A549 (cell line): Measurements from ENCODE around the gene TNFRSF11A.

ENCODE experiments used
- CEBPB ChIP-seq, 2 experiments: fragments of >200 bp in 1 of 2; sonication (Bioruptor Twin) in 1 of 2; formaldehyde crosslinking in 1 of 2; IDR thresholded peaks; 2 replicates each; pipeline ENCODE4 v1.6.1; 2012 to 2016
- EHMT2 ChIP-seq: fragments of 200-600 bp; sonication (generic); IDR thresholded peaks from 2 replicates; pipeline ENCODE4 v1.6.1; 2016; ENCODE audit warnings: antibody characterized with exemption, low read depth, mild to moderate bottlenecking, moderate library complexity
- FOSL2 ChIP-seq, 2 experiments: fragments of 450-650 bp in 1 of 2; fragments of >200 bp in 1 of 2; sonication (Bioruptor Twin) in 1 of 2; formaldehyde crosslinking; IDR thresholded peaks; 2 replicates each; pipeline versions ENCODE4 v1.5.0 to v1.6.1; 2016 to 2020; ENCODE audit warnings: mild to moderate bottlenecking in 1 of 2, moderate library complexity in 1 of 2
- FOXS1 ChIP-seq: fragments of 250-450 bp; sonication (Bioruptor Pico); IDR thresholded peaks from 2 replicates; pipeline ENCODE4 v1.5.0; 2020; ENCODE audit warnings: mild to moderate bottlenecking, moderate library complexity
- JUNB ChIP-seq: fragments of >200 bp; sonication (Bioruptor Twin); formaldehyde crosslinking; IDR thresholded peaks from 2 replicates; pipeline ENCODE4 v1.6.1; 2016
- POLR2A ChIP-seq: IDR thresholded peaks from 2 replicates; pipeline ENCODE4 v1.6.1; 2012; ENCODE audit warnings: mild to moderate bottlenecking, low read length
- POLR2AphosphoS2 ChIP-seq: conservative IDR thresholded peaks from 2 replicates; pipeline ENCODE4 v1.6.1; 2012; ENCODE audit warnings: low read length, improper control_type of control experiment, inconsistent platforms
- RNF2 ChIP-seq: fragments of 200-600 bp; sonication (generic); IDR thresholded peaks from 2 replicates; pipeline ENCODE4 v1.6.1; 2016; ENCODE audit warnings: low read depth, mild to moderate bottlenecking, antibody characterized with exemption, moderate library complexity, borderline replicate concordance
- SMC3 ChIP-seq: fragments of >200 bp; sonication (Bioruptor Twin); formaldehyde crosslinking; IDR thresholded peaks from 3 replicates; pipeline ENCODE4 v1.6.1; 2018; ENCODE audit warnings: inconsistent platforms
- SREBF2 ChIP-seq: fragments of 450-650 bp; IDR thresholded peaks from 2 replicates; pipeline ENCODE4 v1.6.1; 2014; ENCODE audit warnings: mild to moderate bottlenecking, moderate library complexity
- TP53 ChIP-seq: fragments of 250-450 bp; sonication (Bioruptor Pico); IDR thresholded peaks from 2 replicates; pipeline ENCODE4 v1.5.0; 2021; ENCODE audit warnings: mild to moderate bottlenecking, moderate library complexity
- TF ChIP-seq, protein P1 (sequence below): fragments of >200 bp; sonication (Bioruptor Twin); formaldehyde crosslinking; IDR thresholded peaks from 3 replicates; pipeline ENCODE4 v1.5.1; 2016
- TF ChIP-seq, protein P2 (sequence below): fragments of 200-600 bp; sonication (generic); IDR thresholded peaks from 2 replicates; pipeline ENCODE4 v1.6.1; 2016; ENCODE audit warnings: antibody characterized with exemption, mild to moderate bottlenecking, moderate library complexity
- TF ChIP-seq, protein P3 (sequence below): fragments of 450-650 bp; IDR thresholded peaks from 2 replicates; pipeline ENCODE4 v1.6.1; 2014; ENCODE audit warnings: antibody characterized with exemption

GRCh38 chr18:62371436-62371835, 46.3 kb downstream of the TNFRSF11A start:
- TF ChIP-seq, protein P1, sequence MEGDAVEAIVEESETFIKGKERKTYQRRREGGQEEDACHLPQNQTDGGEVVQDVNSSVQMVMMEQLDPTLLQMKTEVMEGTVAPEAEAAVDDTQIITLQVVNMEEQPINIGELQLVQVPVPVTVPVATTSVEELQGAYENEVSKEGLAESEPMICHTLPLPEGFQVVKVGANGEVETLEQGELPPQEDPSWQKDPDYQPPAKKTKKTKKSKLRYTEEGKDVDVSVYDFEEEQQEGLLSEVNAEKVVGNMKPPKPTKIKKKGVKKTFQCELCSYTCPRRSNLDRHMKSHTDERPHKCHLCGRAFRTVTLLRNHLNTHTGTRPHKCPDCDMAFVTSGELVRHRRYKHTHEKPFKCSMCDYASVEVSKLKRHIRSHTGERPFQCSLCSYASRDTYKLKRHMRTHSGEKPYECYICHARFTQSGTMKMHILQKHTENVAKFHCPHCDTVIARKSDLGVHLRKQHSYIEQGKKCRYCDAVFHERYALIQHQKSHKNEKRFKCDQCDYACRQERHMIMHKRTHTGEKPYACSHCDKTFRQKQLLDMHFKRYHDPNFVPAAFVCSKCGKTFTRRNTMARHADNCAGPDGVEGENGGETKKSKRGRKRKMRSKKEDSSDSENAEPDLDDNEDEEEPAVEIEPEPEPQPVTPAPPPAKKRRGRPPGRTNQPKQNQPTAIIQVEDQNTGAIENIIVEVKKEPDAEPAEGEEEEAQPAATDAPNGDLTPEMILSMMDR: no peak
- no peak for TF ChIP-seq POLR2A
- no peak for TF ChIP-seq POLR2AphosphoS2
- no peak for TF ChIP-seq CEBPB (IDR thresholded peaks at IDR 0.05)
- no peak for TF ChIP-seq RNF2
- no peak for TF ChIP-seq EHMT2
- TF ChIP-seq SREBF2: no peak
- no peak for TF ChIP-seq TP53 (CRISPR knock-in tag)
- TF ChIP-seq SMC3: no peak
- TF ChIP-seq, protein P2, sequence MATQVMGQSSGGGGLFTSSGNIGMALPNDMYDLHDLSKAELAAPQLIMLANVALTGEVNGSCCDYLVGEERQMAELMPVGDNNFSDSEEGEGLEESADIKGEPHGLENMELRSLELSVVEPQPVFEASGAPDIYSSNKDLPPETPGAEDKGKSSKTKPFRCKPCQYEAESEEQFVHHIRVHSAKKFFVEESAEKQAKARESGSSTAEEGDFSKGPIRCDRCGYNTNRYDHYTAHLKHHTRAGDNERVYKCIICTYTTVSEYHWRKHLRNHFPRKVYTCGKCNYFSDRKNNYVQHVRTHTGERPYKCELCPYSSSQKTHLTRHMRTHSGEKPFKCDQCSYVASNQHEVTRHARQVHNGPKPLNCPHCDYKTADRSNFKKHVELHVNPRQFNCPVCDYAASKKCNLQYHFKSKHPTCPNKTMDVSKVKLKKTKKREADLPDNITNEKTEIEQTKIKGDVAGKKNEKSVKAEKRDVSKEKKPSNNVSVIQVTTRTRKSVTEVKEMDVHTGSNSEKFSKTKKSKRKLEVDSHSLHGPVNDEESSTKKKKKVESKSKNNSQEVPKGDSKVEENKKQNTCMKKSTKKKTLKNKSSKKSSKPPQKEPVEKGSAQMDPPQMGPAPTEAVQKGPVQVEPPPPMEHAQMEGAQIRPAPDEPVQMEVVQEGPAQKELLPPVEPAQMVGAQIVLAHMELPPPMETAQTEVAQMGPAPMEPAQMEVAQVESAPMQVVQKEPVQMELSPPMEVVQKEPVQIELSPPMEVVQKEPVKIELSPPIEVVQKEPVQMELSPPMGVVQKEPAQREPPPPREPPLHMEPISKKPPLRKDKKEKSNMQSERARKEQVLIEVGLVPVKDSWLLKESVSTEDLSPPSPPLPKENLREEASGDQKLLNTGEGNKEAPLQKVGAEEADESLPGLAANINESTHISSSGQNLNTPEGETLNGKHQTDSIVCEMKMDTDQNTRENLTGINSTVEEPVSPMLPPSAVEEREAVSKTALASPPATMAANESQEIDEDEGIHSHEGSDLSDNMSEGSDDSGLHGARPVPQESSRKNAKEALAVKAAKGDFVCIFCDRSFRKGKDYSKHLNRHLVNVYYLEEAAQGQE: no peak
- no peak for TF ChIP-seq FOSL2 (IDR thresholded peaks at IDR 0.05)
- no peak for TF ChIP-seq FOSL2 (CRISPR knock-in tag; IDR thresholded peaks at IDR 0.05)
- no peak for TF ChIP-seq JUNB
- TF ChIP-seq FOXS1 (CRISPR knock-in tag): no peak
- TF ChIP-seq, protein P3, sequence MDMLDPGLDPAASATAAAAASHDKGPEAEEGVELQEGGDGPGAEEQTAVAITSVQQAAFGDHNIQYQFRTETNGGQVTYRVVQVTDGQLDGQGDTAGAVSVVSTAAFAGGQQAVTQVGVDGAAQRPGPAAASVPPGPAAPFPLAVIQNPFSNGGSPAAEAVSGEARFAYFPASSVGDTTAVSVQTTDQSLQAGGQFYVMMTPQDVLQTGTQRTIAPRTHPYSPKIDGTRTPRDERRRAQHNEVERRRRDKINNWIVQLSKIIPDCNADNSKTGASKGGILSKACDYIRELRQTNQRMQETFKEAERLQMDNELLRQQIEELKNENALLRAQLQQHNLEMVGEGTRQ: no peak
